Neural crest cell (in vitro differentiated cells): Measurements from ENCODE around the gene ANKH. TPM values are rescaled to one million over a fixed set of nuclear protein-coding genes. Genes with fewer than 3 reads are reported as not detected.
A peak's percentile ranks its signal among the peaks of the same experiment; 100 is the strongest.

Experiments used
- DNase-seq: peaks from one replicate; pipeline ENCODE4 v3.0.0; 2021; ENCODE audit warnings: low read depth, mixed read lengths, low spot score
- H3K27ac Mint-ChIP-seq: one replicate; pipeline ENCODE4 v1.8.0; 2021; ENCODE audit warnings: mild to moderate bottlenecking, mixed read lengths; ENCODE audit not compliant: unreplicated experiment
- H3K27me3 Mint-ChIP-seq: 2 replicates; pipeline ENCODE4 v1.8.0; 2021; ENCODE audit warnings: low read depth, mild to moderate bottlenecking, mixed read lengths
- H3K36me3 Mint-ChIP-seq: 2 replicates; pipeline ENCODE4 v1.8.0; 2021; ENCODE audit warnings: low read depth, mild to moderate bottlenecking, mixed read lengths
- H3K4me1 Mint-ChIP-seq: 2 replicates; pipeline ENCODE4 v1.8.0; 2021; ENCODE audit warnings: mixed read lengths
- H3K4me3 Mint-ChIP-seq: one replicate; pipeline ENCODE4 v1.8.0; 2021; ENCODE audit warnings: mild to moderate bottlenecking, mixed read lengths
- H3K9me3 Mint-ChIP-seq: 2 replicates; pipeline ENCODE4 v1.8.0; 2021; ENCODE audit warnings: mixed read lengths
- CTCF ChIP-seq: fragments of 200-600 bp; sonication (generic); conservative IDR thresholded peaks from 2 replicates; pipeline ENCODE4 v1.5.0; 2021; ENCODE audit warnings: antibody characterized with exemption, mild to moderate bottlenecking
- total RNA-seq: library from RNA; stranded (reverse); gene quantifications from 2 replicates; pipeline ENCODE4 v1.2.1, GENCODE V29; 2021

ANKH gene
- total RNA-seq, 1 donor from 2014 or later, result 28.6 TPM

GRCh38 chr5:14687023-14687665 lies 184.4 kb downstream of the ANKH start:
- DNase-seq, result no peak
- Mint-ChIP-seq H3K27ac (no peak overlapping the region), H3K27me3 (no peaks in the 10 kb centered on the region), H3K4me3 (no peak overlapping the region), H3K9me3 (no peaks in the 10 kb centered on the region), H3K4me1 (peaks cover 9% of the 10 kb centered on the region), H3K36me3 (peaks cover 27% of the 10 kb centered on the region)
- peak; percentile 14 for TF ChIP-seq CTCF

- Mint-ChIP-seq H3K27me3 (no peaks in the 10 kb centered on the region), H3K4me3 (no peak overlapping the region), H3K27ac (no peak overlapping the region), H3K9me3 (no peaks in the 10 kb centered on the region), H3K36me3 (peaks cover 26% of the 10 kb centered on the region), H3K4me1 (peaks cover 9% of the 10 kb centered on the region)
- no peak for DNase-seq
- TF ChIP-seq CTCF, result no peak
These were observed 185.1 kb downstream of the ANKH start for GRCh38 chr5:14686517-14686916.

GRCh38 chr5:14685757-14686156 lies 185.8 kb downstream of the ANKH start:
- peak; percentile 77 for TF ChIP-seq CTCF
- H3K9me3 Mint-ChIP-seq, result no peaks in the 10 kb centered on the region
- H3K36me3 Mint-ChIP-seq, result peaks cover 20% of the 10 kb centered on the region
- no peaks in the 10 kb centered on the region for H3K27me3 Mint-ChIP-seq
- peak; percentile 14 for DNase-seq
- no peak overlapping the region for H3K4me3 Mint-ChIP-seq
- peaks cover 9% of the 10 kb centered on the region for H3K4me1 Mint-ChIP-seq
- H3K27ac Mint-ChIP-seq, result no peak overlapping the region

- DNase-seq, result no peak
- Mint-ChIP-seq H3K36me3 (peaks cover 12% of the 10 kb centered on the region), H3K9me3 (no peaks in the 10 kb centered on the region), H3K4me3 (no peak overlapping the region), H3K4me1 (peaks cover 9% of the 10 kb centered on the region), H3K27me3 (no peaks in the 10 kb centered on the region), H3K27ac (no peak overlapping the region)
- no peak for TF ChIP-seq CTCF
These were observed 186.8 kb downstream of the ANKH start for GRCh38 chr5:14684757-14685156.

- H3K27ac Mint-ChIP-seq, result peak overlapping the region; percentile 19
- H3K4me1 Mint-ChIP-seq, result peaks cover 9% of the 10 kb centered on the region
- no peaks in the 10 kb centered on the region for H3K9me3 Mint-ChIP-seq
- H3K4me3 Mint-ChIP-seq, result no peak overlapping the region
- no peaks in the 10 kb centered on the region for H3K27me3 Mint-ChIP-seq
- no peak for TF ChIP-seq CTCF
- H3K36me3 Mint-ChIP-seq, result peaks cover 8% of the 10 kb centered on the region
- DNase-seq, result no peak
These were observed 187.6 kb downstream of the ANKH start for GRCh38 chr5:14683906-14684455.
